HL-60 (cell line): ENCODE measurements around the gene CFAP46.

Experiments
- GABPA ChIP-seq: IDR thresholded peaks from 2 replicates; pipeline ENCODE4 v1.6.1; 2012; ENCODE audit warnings: low read depth
- POLR2AphosphoS5 ChIP-seq: IDR thresholded peaks from 2 replicates; pipeline ENCODE4 v1.6.1; 2012; ENCODE audit warnings: low read depth
- SPI1 ChIP-seq: IDR thresholded peaks from 2 replicates; pipeline ENCODE4 v1.6.1; 2012; ENCODE audit warnings: low read depth, mild to moderate bottlenecking, borderline replicate concordance
- TF ChIP-seq, protein P1 (sequence below): IDR thresholded peaks from one replicate; pipeline ENCODE4 v1.5.1; 2011; ENCODE audit warnings: low read length, control low read depth, inconsistent platforms; ENCODE audit not compliant: insufficient read depth
- TF ChIP-seq, protein P2 (sequence below): IDR thresholded peaks from 2 replicates; pipeline ENCODE4 v1.6.1; 2012; ENCODE audit warnings: low read depth; ENCODE audit not compliant: insufficient replicate concordance

DNA sequence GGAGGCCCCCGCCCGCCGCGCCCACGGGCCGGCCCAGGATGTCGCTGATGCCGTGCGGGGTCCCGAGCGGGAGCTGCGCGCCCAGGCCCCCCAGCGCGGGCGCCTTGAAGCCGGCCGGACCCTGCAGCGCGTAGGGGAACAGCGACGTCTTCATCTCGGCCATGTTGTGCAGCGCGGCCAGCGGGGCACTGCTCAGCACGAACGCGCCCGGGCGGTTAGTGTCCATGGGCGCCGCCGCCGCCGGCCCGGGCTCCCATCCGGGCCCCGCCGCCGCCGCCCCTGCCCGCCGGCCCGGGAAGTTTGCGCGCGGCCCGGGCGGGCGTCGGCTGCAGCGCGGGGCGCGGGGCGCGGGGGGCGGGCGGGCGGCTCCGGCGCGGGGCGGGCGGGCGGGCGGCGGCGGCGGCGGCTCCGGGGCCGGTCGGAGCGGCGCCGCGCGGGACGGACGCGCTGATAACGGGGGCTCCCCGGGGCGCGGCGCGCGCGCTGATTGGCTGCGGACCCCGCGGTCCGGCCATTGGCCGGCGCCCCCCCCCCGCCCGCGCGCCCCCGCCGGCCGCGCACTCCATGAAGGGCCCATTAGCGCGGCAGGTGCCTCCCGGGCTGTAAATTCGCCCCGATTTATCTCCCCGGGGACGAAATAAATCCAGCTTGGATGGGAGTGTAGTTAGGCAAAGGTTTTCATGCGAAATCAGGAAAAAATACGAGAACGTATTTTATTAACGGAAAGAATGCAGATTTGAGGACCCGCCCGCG, 156.5 kb downstream of the CFAP46 start, which contains the start of gene NKX6-2:
- TF ChIP-seq, protein P1, sequence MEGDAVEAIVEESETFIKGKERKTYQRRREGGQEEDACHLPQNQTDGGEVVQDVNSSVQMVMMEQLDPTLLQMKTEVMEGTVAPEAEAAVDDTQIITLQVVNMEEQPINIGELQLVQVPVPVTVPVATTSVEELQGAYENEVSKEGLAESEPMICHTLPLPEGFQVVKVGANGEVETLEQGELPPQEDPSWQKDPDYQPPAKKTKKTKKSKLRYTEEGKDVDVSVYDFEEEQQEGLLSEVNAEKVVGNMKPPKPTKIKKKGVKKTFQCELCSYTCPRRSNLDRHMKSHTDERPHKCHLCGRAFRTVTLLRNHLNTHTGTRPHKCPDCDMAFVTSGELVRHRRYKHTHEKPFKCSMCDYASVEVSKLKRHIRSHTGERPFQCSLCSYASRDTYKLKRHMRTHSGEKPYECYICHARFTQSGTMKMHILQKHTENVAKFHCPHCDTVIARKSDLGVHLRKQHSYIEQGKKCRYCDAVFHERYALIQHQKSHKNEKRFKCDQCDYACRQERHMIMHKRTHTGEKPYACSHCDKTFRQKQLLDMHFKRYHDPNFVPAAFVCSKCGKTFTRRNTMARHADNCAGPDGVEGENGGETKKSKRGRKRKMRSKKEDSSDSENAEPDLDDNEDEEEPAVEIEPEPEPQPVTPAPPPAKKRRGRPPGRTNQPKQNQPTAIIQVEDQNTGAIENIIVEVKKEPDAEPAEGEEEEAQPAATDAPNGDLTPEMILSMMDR = no peak
- TF ChIP-seq POLR2AphosphoS5 = no peak
- TF ChIP-seq, protein P2, sequence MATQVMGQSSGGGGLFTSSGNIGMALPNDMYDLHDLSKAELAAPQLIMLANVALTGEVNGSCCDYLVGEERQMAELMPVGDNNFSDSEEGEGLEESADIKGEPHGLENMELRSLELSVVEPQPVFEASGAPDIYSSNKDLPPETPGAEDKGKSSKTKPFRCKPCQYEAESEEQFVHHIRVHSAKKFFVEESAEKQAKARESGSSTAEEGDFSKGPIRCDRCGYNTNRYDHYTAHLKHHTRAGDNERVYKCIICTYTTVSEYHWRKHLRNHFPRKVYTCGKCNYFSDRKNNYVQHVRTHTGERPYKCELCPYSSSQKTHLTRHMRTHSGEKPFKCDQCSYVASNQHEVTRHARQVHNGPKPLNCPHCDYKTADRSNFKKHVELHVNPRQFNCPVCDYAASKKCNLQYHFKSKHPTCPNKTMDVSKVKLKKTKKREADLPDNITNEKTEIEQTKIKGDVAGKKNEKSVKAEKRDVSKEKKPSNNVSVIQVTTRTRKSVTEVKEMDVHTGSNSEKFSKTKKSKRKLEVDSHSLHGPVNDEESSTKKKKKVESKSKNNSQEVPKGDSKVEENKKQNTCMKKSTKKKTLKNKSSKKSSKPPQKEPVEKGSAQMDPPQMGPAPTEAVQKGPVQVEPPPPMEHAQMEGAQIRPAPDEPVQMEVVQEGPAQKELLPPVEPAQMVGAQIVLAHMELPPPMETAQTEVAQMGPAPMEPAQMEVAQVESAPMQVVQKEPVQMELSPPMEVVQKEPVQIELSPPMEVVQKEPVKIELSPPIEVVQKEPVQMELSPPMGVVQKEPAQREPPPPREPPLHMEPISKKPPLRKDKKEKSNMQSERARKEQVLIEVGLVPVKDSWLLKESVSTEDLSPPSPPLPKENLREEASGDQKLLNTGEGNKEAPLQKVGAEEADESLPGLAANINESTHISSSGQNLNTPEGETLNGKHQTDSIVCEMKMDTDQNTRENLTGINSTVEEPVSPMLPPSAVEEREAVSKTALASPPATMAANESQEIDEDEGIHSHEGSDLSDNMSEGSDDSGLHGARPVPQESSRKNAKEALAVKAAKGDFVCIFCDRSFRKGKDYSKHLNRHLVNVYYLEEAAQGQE = no peak
- TF ChIP-seq GABPA = no peak
- no peak for TF ChIP-seq SPI1
